GM23338 (cell line): Measurements from ENCODE around the gene MAST4. TPM values are rescaled to one million over a fixed set of nuclear protein-coding genes. Genes with fewer than 3 reads are reported as not detected.

Experiments
- ATAC-seq: fragments of 200-7000 bp; cut with Tn5 transposase; 3 replicates; pipeline ENCODE4 v1.9.1; 2020
- DNase-seq: peaks from one replicate; pipeline ENCODE4 v3.0.0-alpha.2; 2015; ENCODE audit warnings: low spot score
- H2AFZ ChIP-seq: fragments of 200-600 bp; sonication (generic); 2 replicates; pipeline ENCODE4 v1.8.0; 2016; ENCODE audit warnings: antibody characterized with exemption, mild to moderate bottlenecking, moderate library complexity
- H3F3A ChIP-seq: fragments of 200-600 bp; sonication (generic); replicated peaks from 2 replicates; pipeline ENCODE4 v1.8.0; 2017; ENCODE audit warnings: antibody characterized with exemption, mixed run types, low read depth
- H3K27ac ChIP-seq: fragments of 200-600 bp; sonication (generic); 2 replicates; pipeline ENCODE4 v1.6.1; 2016; ENCODE audit warnings: low read depth
- H3K27me3 ChIP-seq: fragments of 200-600 bp; sonication (generic); 2 replicates; pipeline ENCODE4 v1.8.0; 2016; ENCODE audit warnings: mild to moderate bottlenecking, mixed run types, moderate library complexity; ENCODE audit not compliant: insufficient read depth
- H3K36me3 ChIP-seq: fragments of 200-600 bp; sonication (generic); 2 replicates; pipeline ENCODE4 v1.8.0; 2016; ENCODE audit warnings: mild to moderate bottlenecking; ENCODE audit not compliant: insufficient read depth
- H3K4me1 ChIP-seq: fragments of 200-600 bp; sonication (generic); 2 replicates; pipeline ENCODE4 v1.8.0; 2016; ENCODE audit warnings: mild to moderate bottlenecking, moderate library complexity; ENCODE audit not compliant: insufficient read depth
- H3K4me2 ChIP-seq: fragments of 200-600 bp; sonication (generic); 2 replicates; pipeline ENCODE4 v1.7.1; 2017; ENCODE audit warnings: mixed run types
- H3K4me3 ChIP-seq: fragments of 200-600 bp; sonication (generic); 2 replicates; pipeline ENCODE4 v1.6.1; 2016; ENCODE audit warnings: mixed run types
- H3K79me2 ChIP-seq: fragments of 200-600 bp; sonication (generic); replicated peaks from 2 replicates; pipeline ENCODE4 v1.8.0; 2017; ENCODE audit warnings: mild to moderate bottlenecking; ENCODE audit not compliant: insufficient read depth
- H3K9me2 ChIP-seq: fragments of 200-600 bp; sonication (generic); 2 replicates; pipeline ENCODE4 v1.8.0; 2017; ENCODE audit not compliant: insufficient read depth
- H4K20me1 ChIP-seq: fragments of 200-600 bp; sonication (generic); replicated peaks from 2 replicates; pipeline ENCODE4 v1.8.0; 2017; ENCODE audit warnings: mild to moderate bottlenecking; ENCODE audit not compliant: insufficient read depth
- H3K27ac Mint-ChIP-seq: 2 replicates; pipeline ENCODE4 v1.8.0; 2020; ENCODE audit warnings: inconsistent platforms, mild to moderate bottlenecking, moderate library complexity, mixed read lengths
- H3K27me3 Mint-ChIP-seq: 3 replicates; pipeline ENCODE4 v1.8.0; 2022; ENCODE audit warnings: low read depth, mild to moderate bottlenecking, moderate library complexity, mixed read lengths, inconsistent platforms; ENCODE audit not compliant: insufficient read depth, poor library complexity
- H3K36me3 Mint-ChIP-seq: 3 replicates; pipeline ENCODE4 v1.8.0; 2021; ENCODE audit warnings: low read depth, mild to moderate bottlenecking, inconsistent platforms, moderate library complexity, mixed read lengths
- H3K4me1 Mint-ChIP-seq: 3 replicates; pipeline ENCODE4 v1.8.0; 2020; ENCODE audit warnings: mild to moderate bottlenecking, inconsistent platforms, mixed read lengths
- H3K4me3 Mint-ChIP-seq: 3 replicates; pipeline ENCODE4 v1.8.0; 2021; ENCODE audit warnings: moderate library complexity, mild to moderate bottlenecking, inconsistent platforms, mixed read lengths
- H3K9me3 Mint-ChIP-seq: 3 replicates; pipeline ENCODE4 v1.8.0; 2020; ENCODE audit warnings: moderate library complexity, mild to moderate bottlenecking, inconsistent platforms, mixed read lengths
- ETS1 ChIP-seq: IDR thresholded peaks from 2 replicates; pipeline ENCODE4 v1.6.1; 2016; ENCODE audit warnings: antibody characterized with exemption
- JUNB ChIP-seq: IDR thresholded peaks from one replicate; pipeline ENCODE4 v1.6.1; 2016; ENCODE audit warnings: antibody characterized with exemption; ENCODE audit not compliant: unreplicated experiment
- NANOG ChIP-seq: IDR thresholded peaks from 2 replicates; pipeline ENCODE4 v1.6.1; 2016; ENCODE audit warnings: antibody characterized with exemption, borderline replicate concordance
- REST ChIP-seq: IDR thresholded peaks from one replicate; pipeline ENCODE4 v1.6.1; 2018; ENCODE audit warnings: antibody characterized with exemption; ENCODE audit not compliant: unreplicated experiment
- STAT1 ChIP-seq: IDR thresholded peaks from one replicate; pipeline ENCODE4 v1.6.1; 2016; ENCODE audit warnings: antibody characterized with exemption; ENCODE audit not compliant: unreplicated experiment
- ZNF114 ChIP-seq: fragments of 250-450 bp; sonication (Bioruptor Pico); IDR thresholded peaks from 2 replicates; pipeline ENCODE4 v1.5.0; 2020; ENCODE audit warnings: mild to moderate bottlenecking, moderate library complexity
- polyA plus RNA-seq: library from polyadenylated mRNA; unstranded; fragments of >200 nt; fragmentation: Nextera tagmentation; extraction: Ambion mirVana; gene quantifications from 2 replicates; pipeline ENCODE4 v1.2.1, GENCODE V29; 2016
- total RNA-seq: library from RNA; depleted of rRNA; stranded (reverse); fragments of >200 nt; shearing (Covaris generic); gene quantifications from 2 replicates; pipeline ENCODE4 v1.2.3, GENCODE V29; 2014
- TF ChIP-seq, protein P1 (sequence below): fragments of 250-450 bp; sonication (Bioruptor Pico); IDR thresholded peaks from 2 replicates; pipeline ENCODE4 v1.5.0; 2020; ENCODE audit warnings: mild to moderate bottlenecking, moderate library complexity
- TF ChIP-seq, protein P2 (sequence below), 2 experiments: fragments of 200-600 bp in 1 of 2; sonication (generic) in 1 of 2; conservative IDR thresholded peaks; 2 replicates each; pipeline versions ENCODE4 v1.5.1 to v1.6.1; 2016 to 2017; ENCODE audit warnings: antibody characterized with exemption in 2 of 2, low read depth in 2 of 2, mild to moderate bottlenecking in 2 of 2, moderate library complexity in 1 of 2

MAST4 gene
- total and polyA plus RNA-seq, 2 experiments from 2014 or later, result 3.6 to 8.5 TPM

GRCh38 chr5:67092535-67092934 lies 496.3 kb downstream of the MAST4 start:
- DNase-seq, result no peak
- Mint-ChIP-seq H3K27ac (no peak overlapping the region), H3K4me1 (peaks cover 37% of the 10 kb centered on the region), H3K36me3 (no peaks in the 10 kb centered on the region), H3K9me3 (no peaks in the 10 kb centered on the region; the same call in 2 of the 3 replicates), H3K27me3 (no peaks in the 10 kb centered on the region), H3K4me3 (no peak overlapping the region)
- Histone ChIP-seq H3F3A (no peaks in the 10 kb centered on the region), H3K79me2 (no peaks in the 10 kb centered on the region), H3K9me2 (no peaks in the 10 kb centered on the region), H4K20me1 (no peaks in the 10 kb centered on the region), H3K4me1 (peaks cover 11% of the 10 kb centered on the region), H2AFZ (no peak overlapping the region), H3K4me2 (no peak overlapping the region), H3K27me3 (no peaks in the 10 kb centered on the region), H3K27ac (no peak overlapping the region), H3K36me3 (no peaks in the 10 kb centered on the region), H3K4me3 (no peak overlapping the region)
- TF ChIP-seq ETS1, result no peak
- no peak for ATAC-seq

DNA sequence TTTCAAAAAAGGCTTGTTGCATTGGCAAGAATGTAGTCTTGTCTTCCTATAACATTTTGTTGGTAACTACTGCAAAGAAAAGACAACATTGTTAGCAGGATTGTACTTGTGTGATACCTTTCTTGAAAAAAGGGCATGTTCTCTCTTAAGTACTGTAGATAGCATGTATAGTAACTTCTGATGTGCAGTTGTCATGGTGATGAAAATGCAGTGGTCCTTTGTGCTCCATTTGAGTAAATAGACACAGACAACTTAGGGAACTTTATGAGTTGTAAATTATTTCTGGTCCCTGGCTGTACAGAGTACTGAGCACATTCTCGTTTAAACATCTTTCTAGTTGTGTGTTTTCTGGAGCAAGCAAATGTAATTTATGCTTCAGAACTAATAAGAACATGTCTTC lies 497.1 kb downstream of the MAST4 start:
- Histone ChIP-seq H3K27me3 (no peaks in the 10 kb centered on the region), H3K79me2 (no peaks in the 10 kb centered on the region), H3K27ac (no peak overlapping the region), H3K36me3 (no peaks in the 10 kb centered on the region), H3K4me3 (no peak overlapping the region), H3F3A (no peaks in the 10 kb centered on the region), H4K20me1 (no peaks in the 10 kb centered on the region), H3K4me2 (no peak overlapping the region), H2AFZ (no peak overlapping the region), H3K4me1 (peaks cover 11% of the 10 kb centered on the region), H3K9me2 (no peaks in the 10 kb centered on the region)
- H3K4me3 Mint-ChIP-seq, result no peak overlapping the region
- no peaks in the 10 kb centered on the region for H3K27me3 Mint-ChIP-seq
- no peak overlapping the region for H3K27ac Mint-ChIP-seq
- DNase-seq (no peak), ATAC-seq (no peak)
- peaks cover 37% of the 10 kb centered on the region for H3K4me1 Mint-ChIP-seq
- H3K36me3 Mint-ChIP-seq, result no peaks in the 10 kb centered on the region
- H3K9me3 Mint-ChIP-seq, result no peaks in the 10 kb centered on the region; the same call in 2 of the 3 replicates
- TF ChIP-seq REST (no peak), NANOG (no peak), STAT1 (no peak), ETS1 (no peak), ZNF114 (CRISPR knock-in tag) (no peak), JUNB (no peak)
- TF ChIP-seq, protein P1, sequence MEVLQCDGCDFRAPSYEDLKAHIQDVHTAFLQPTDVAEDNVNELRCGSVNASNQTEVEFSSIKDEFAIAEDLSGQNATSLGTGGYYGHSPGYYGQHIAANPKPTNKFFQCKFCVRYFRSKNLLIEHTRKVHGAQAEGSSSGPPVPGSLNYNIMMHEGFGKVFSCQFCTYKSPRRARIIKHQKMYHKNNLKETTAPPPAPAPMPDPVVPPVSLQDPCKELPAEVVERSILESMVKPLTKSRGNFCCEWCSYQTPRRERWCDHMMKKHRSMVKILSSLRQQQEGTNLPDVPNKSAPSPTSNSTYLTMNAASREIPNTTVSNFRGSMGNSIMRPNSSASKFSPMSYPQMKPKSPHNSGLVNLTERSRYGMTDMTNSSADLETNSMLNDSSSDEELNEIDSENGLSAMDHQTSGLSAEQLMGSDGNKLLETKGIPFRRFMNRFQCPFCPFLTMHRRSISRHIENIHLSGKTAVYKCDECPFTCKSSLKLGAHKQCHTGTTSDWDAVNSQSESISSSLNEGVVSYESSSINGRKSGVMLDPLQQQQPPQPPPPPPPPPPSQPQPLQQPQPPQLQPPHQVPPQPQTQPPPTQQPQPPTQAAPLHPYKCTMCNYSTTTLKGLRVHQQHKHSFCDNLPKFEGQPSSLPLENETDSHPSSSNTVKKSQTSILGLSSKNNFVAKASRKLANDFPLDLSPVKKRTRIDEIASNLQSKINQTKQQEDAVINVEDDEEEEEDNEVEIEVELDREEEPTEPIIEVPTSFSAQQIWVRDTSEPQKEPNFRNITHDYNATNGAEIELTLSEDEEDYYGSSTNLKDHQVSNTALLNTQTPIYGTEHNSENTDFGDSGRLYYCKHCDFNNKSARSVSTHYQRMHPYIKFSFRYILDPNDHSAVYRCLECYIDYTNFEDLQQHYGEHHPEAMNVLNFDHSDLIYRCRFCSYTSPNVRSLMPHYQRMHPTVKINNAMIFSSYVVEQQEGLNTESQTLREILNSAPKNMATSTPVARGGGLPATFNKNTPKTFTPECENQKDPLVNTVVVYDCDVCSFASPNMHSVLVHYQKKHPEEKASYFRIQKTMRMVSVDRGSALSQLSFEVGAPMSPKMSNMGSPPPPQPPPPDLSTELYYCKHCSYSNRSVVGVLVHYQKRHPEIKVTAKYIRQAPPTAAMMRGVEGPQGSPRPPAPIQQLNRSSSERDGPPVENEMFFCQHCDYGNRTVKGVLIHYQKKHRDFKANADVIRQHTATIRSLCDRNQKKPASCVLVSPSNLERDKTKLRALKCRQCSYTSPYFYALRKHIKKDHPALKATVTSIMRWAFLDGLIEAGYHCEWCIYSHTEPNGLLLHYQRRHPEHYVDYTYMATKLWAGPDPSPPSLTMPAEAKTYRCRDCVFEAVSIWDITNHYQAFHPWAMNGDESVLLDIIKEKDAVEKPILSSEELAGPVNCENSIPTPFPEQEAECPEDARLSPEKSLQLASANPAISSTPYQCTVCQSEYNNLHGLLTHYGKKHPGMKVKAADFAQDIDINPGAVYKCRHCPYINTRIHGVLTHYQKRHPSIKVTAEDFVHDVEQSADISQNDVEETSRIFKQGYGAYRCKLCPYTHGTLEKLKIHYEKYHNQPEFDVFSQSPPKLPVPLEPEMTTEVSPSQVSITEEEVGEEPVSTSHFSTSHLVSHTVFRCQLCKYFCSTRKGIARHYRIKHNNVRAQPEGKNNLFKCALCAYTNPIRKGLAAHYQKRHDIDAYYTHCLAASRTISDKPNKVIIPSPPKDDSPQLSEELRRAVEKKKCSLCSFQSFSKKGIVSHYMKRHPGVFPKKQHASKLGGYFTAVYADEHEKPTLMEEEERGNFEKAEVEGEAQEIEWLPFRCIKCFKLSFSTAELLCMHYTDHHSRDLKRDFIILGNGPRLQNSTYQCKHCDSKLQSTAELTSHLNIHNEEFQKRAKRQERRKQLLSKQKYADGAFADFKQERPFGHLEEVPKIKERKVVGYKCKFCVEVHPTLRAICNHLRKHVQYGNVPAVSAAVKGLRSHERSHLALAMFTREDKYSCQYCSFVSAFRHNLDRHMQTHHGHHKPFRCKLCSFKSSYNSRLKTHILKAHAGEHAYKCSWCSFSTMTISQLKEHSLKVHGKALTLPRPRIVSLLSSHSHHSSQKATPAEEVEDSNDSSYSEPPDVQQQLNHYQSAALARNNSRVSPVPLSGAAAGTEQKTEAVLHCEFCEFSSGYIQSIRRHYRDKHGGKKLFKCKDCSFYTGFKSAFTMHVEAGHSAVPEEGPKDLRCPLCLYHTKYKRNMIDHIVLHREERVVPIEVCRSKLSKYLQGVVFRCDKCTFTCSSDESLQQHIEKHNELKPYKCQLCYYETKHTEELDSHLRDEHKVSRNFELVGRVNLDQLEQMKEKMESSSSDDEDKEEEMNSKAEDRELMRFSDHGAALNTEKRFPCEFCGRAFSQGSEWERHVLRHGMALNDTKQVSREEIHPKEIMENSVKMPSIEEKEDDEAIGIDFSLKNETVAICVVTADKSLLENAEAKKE (CRISPR knock-in tag), result no peak
- TF ChIP-seq, protein P2, sequence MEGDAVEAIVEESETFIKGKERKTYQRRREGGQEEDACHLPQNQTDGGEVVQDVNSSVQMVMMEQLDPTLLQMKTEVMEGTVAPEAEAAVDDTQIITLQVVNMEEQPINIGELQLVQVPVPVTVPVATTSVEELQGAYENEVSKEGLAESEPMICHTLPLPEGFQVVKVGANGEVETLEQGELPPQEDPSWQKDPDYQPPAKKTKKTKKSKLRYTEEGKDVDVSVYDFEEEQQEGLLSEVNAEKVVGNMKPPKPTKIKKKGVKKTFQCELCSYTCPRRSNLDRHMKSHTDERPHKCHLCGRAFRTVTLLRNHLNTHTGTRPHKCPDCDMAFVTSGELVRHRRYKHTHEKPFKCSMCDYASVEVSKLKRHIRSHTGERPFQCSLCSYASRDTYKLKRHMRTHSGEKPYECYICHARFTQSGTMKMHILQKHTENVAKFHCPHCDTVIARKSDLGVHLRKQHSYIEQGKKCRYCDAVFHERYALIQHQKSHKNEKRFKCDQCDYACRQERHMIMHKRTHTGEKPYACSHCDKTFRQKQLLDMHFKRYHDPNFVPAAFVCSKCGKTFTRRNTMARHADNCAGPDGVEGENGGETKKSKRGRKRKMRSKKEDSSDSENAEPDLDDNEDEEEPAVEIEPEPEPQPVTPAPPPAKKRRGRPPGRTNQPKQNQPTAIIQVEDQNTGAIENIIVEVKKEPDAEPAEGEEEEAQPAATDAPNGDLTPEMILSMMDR (conservative IDR thresholded peaks at IDR 0.05; ENCODE audit: low read depth in 2 of 2), result no peak
